Measurements from ENCODE around the gene SERPINE2.

DNA sequence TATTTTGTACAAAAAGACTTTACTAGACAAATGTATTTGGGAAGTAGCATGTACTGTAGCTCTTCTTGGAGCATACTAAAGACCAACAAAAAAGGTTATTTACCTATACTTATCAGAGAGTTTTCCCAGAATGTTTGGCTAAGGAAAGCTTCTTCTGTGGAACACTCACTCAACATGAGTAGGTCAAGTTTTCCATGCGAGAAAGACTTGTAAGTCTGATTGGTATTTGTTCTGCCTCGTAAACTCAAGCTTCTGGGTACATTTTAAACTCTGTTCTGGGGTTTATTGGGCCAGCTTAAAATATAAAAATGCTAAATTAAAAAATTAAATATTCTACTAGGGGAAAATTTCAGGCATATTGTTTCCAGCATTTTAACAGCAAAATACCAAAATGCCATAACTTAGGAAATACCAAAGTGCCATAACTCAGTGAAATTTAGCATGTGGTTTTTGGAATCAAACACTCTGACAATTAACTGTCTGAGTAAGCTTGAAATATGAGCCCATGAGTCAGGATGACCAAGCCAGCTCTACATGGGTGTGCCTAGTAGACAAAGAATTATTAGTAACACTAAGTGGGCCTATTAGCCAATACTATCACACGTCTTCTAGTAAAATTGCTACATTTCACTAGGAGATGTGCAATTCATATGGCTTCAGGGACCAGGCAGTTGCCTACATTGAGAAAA, 47.3 kb upstream of the SERPINE2 start:
- TF ChIP-seq, protein P1, sequence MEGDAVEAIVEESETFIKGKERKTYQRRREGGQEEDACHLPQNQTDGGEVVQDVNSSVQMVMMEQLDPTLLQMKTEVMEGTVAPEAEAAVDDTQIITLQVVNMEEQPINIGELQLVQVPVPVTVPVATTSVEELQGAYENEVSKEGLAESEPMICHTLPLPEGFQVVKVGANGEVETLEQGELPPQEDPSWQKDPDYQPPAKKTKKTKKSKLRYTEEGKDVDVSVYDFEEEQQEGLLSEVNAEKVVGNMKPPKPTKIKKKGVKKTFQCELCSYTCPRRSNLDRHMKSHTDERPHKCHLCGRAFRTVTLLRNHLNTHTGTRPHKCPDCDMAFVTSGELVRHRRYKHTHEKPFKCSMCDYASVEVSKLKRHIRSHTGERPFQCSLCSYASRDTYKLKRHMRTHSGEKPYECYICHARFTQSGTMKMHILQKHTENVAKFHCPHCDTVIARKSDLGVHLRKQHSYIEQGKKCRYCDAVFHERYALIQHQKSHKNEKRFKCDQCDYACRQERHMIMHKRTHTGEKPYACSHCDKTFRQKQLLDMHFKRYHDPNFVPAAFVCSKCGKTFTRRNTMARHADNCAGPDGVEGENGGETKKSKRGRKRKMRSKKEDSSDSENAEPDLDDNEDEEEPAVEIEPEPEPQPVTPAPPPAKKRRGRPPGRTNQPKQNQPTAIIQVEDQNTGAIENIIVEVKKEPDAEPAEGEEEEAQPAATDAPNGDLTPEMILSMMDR (IDR thresholded peaks at IDR 0.05; ENCODE audit: insufficient read depth, low read length, poor library complexity, severe bottlenecking): no peak
- TF ChIP-seq EZH2phosphoT487 (conservative IDR thresholded peaks at IDR 0.05; ENCODE audit: low read length): no peak

Measured in SU-DHL-6 (cell line).